ENCODE data around the gene TNFAIP8L1. TPM values are rescaled to one million over a fixed set of nuclear protein-coding genes. Genes with fewer than 3 reads are reported as not detected.

The TNFAIP8L1 gene
- 0.64 TPM for total RNA-seq

DNA sequence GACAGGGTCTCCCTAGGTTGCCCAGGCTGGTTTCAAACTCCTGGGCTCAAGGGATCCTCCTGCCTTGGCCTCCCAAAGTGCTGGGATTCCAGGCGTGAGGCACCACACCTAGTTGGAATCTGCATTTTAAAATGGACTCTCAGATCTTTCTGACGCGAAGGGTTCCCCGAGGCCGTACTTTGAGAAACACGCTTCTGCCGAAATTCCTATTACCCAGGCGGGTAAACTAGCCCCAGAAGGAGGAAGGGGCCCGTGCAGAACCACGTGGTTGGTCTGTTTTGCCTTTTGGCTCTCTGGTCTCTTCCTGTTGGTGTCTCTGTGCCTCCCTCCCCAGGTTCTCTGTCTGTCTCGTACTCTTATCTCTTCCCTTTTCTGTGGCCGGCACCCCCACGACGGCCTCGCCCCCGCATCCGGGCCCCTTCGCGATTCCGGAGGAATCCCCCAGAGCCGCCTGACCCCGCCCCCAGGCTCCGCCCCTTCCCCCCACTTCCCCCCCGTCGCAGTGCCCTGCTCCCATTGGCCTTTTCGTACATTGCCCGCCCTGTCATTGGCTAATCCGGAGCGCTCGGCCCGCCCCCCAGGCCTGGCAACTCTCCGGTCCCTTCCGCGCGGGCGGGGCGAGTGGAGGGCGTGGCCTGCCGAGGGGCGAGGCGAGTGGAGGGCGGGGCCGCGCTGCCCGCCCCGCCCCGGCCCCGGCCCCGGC lies at the start of gene TNFAIP8L1:
TSS of gene TNFAIP8L1 (plus strand) at position 689 of the 703 bp plus-strand sequence. CDS start 12,354 bp downstream, outside the sequence.
- Histone ChIP-seq H3K4me1 (peaks cover 5 to 12% of the 10 kb centered on the region in 2 donors), H3K36me3 (no peaks in the 10 kb centered on the region), H3K27me3 (no peaks in the 10 kb centered on the region), H3K27ac (peak within 1 kb of the TSS in 1 of 2 donors; percentile 56), H3K9me3 (no peaks in the 10 kb centered on the region), H3K4me3 (peak within 1 kb of the TSS; percentile 71 to 76)
- DNase-seq (ENCODE audit: low spot score in 2 of 2): peak; percentile 89 to 97
- TF ChIP-seq, protein P1, sequence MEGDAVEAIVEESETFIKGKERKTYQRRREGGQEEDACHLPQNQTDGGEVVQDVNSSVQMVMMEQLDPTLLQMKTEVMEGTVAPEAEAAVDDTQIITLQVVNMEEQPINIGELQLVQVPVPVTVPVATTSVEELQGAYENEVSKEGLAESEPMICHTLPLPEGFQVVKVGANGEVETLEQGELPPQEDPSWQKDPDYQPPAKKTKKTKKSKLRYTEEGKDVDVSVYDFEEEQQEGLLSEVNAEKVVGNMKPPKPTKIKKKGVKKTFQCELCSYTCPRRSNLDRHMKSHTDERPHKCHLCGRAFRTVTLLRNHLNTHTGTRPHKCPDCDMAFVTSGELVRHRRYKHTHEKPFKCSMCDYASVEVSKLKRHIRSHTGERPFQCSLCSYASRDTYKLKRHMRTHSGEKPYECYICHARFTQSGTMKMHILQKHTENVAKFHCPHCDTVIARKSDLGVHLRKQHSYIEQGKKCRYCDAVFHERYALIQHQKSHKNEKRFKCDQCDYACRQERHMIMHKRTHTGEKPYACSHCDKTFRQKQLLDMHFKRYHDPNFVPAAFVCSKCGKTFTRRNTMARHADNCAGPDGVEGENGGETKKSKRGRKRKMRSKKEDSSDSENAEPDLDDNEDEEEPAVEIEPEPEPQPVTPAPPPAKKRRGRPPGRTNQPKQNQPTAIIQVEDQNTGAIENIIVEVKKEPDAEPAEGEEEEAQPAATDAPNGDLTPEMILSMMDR (IDR thresholded peaks at IDR 0.05): no peak
- intact Hi-C loops (cut with DNase I): loop anchor here (1.0 to 5.0 kb wide), 3 partner anchors 32 to 84 kb away; partner anchors contain the start of genes DPP9 and MYDGF

- no peaks in the 10 kb centered on the region for H3K4me1 ChIP-seq
- TF ChIP-seq, protein P1 (IDR thresholded peaks at IDR 0.05): no peak
- peaks cover 4% of the 10 kb centered on the region for H3K27me3 ChIP-seq
- no peaks in the 10 kb centered on the region for H3K36me3 ChIP-seq
- DNase-seq (ENCODE audit: low spot score in 2 of 2): no peak
- no peak overlapping the region for H3K27ac ChIP-seq
- intact Hi-C loops (cut with DNase I): no loop called here
- H3K4me3 ChIP-seq: no peak overlapping the region
- H3K9me3 ChIP-seq: no peaks in the 10 kb centered on the region
These were observed 49.5 kb upstream of the TNFAIP8L1 start for GRCh38 chr19:4589579-4590410.

- Histone ChIP-seq H3K4me3 (no peak overlapping the region), H3K36me3 (no peaks in the 10 kb centered on the region), H3K27me3 (no peaks in the 10 kb centered on the region), H3K4me1 (no peaks in the 10 kb centered on the region), H3K9me3 (no peaks in the 10 kb centered on the region), H3K27ac (no peak overlapping the region)
- TF ChIP-seq, protein P1 (IDR thresholded peaks at IDR 0.05): no peak
- no peak for DNase-seq (ENCODE audit: low spot score in 2 of 2)
- intact Hi-C loops (cut with DNase I): no loop called here
These were observed 48.8 kb upstream of the TNFAIP8L1 start for GRCh38 chr19:4590559-4590958.

GRCh38 chr19:4591320-4591719 lies 48.0 kb upstream of the TNFAIP8L1 start:
- intact Hi-C loops (cut with DNase I): no loop called here
- DNase-seq (ENCODE audit: low spot score in 2 of 2): no peak
- Histone ChIP-seq H3K9me3 (no peaks in the 10 kb centered on the region), H3K36me3 (no peaks in the 10 kb centered on the region), H3K27me3 (peaks cover 3% of the 10 kb centered on the region), H3K27ac (no peak overlapping the region), H3K4me3 (no peak overlapping the region), H3K4me1 (no peaks in the 10 kb centered on the region)
- TF ChIP-seq, protein P1 (IDR thresholded peaks at IDR 0.05): no peak

DNA sequence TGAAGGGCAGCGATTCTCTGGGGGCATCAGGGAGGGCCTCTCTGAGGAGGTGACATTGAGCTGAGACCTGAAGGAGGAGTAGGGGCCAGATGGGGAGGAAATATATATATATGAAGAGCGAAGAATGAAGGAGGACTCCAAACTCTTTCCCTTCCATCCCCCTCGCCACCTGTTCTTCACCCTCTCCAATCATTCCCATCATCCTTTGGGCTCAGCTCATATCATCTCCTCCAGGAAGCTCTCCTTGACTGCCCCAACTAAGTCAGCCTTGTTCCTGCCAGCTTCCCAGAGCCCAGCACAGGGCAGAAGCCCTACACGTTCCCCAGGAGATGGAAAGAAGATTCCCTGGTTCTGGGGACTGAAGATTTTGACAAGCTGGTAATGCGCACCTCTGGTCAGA lies 46.9 kb upstream of the TNFAIP8L1 start:
- TF ChIP-seq, protein P1 (IDR thresholded peaks at IDR 0.05): no peak
- intact Hi-C loops (cut with DNase I): no loop called here
- no peaks in the 10 kb centered on the region for H3K9me3 ChIP-seq
- H3K27me3 ChIP-seq: peaks cover 8% of the 10 kb centered on the region
- H3K4me3 ChIP-seq: no peak overlapping the region
- H3K36me3 ChIP-seq: no peaks in the 10 kb centered on the region
- no peaks in the 10 kb centered on the region for H3K4me1 ChIP-seq
- DNase-seq (ENCODE audit: low spot score in 2 of 2): no peak
- H3K27ac ChIP-seq: no peak overlapping the region

All from ascending aorta (tissue), 2 donors.